Gastrocnemius medialis (tissue), 4 donors: Measurements from ENCODE around the gene KCNH2. TPM values are rescaled to one million over a fixed set of nuclear protein-coding genes. Genes with fewer than 3 reads are reported as not detected.
A peak's percentile ranks its signal among the peaks of the same experiment; 100 is the strongest.

Experiments used
- ATAC-seq, 2 donors: fragments of 150-250 bp; one replicate each; pipeline ENCODE4 v1.9.1; 2016
- DNase-seq, 2 donors: peaks; one replicate each; pipeline ENCODE4 v3.0.0-alpha.2; 2019
- H3K27ac ChIP-seq, 4 donors: fragments of 200-600 bp; sonication (generic); 1 replicate in 1 of 4; 2 replicates in 3 of 4; pipeline ENCODE4 v1.5.1; 2016 to 2018; ENCODE audit warnings: mild to moderate bottlenecking in 2 of 4, moderate library complexity in 1 of 4
- H3K27me3 ChIP-seq, 3 donors: fragments of 200-600 bp; sonication (generic) in 2 of 3; 1 replicate in 1 of 3; 2 replicates in 2 of 3; pipeline versions ENCODE4 v1.5.1 to v1.6.0; 2016 to 2019; ENCODE audit warnings: mild to moderate bottlenecking in 1 of 3, moderate library complexity in 1 of 3
- H3K36me3 ChIP-seq, 2 donors: fragments of 200-600 bp; sonication (generic) in 1 of 2; one replicate each; pipeline ENCODE4 v1.5.1; 2017 to 2018
- H3K4me1 ChIP-seq, 2 donors: fragments of 200-600 bp; sonication (generic) in 1 of 2; one replicate each; pipeline ENCODE4 v1.5.1; 2016 to 2017; ENCODE audit warnings: mild to moderate bottlenecking in 2 of 2
- H3K4me3 ChIP-seq, 4 donors: fragments of 200-600 bp; sonication (generic) in 3 of 4; 1 replicate in 1 of 4; 2 replicates in 3 of 4; pipeline ENCODE4 v1.5.1; 2016 to 2019; ENCODE audit warnings: mild to moderate bottlenecking in 2 of 4
- H3K9me3 ChIP-seq, 3 donors: fragments of 200-600 bp; sonication (generic) in 2 of 3; 1 replicate in 1 of 3; 2 replicates in 2 of 3; pipeline ENCODE4 v1.5.1; 2016 to 2019
- CTCF ChIP-seq, 5 experiments: fragments of 450-650 bp in 3 of 5; fragments of 200-600 bp in 2 of 5; sonication (generic) in 2 of 5; IDR thresholded peaks in 4 of 5; conservative IDR thresholded peaks in 1 of 5; 1 replicate in 4 of 5; 2 replicates in 1 of 5; pipeline ENCODE4 v1.5.1; 2016 to 2019; ENCODE audit warnings: antibody characterized with exemption in 5 of 5, mild to moderate bottlenecking in 3 of 5, moderate library complexity in 3 of 5
- POLR2A ChIP-seq, 2 donors: fragments of 450-650 bp; IDR thresholded peaks; one replicate each; pipeline ENCODE4 v1.6.1; 2017; ENCODE audit warnings: antibody characterized with exemption in 2 of 2, mild to moderate bottlenecking in 2 of 2, moderate library complexity in 2 of 2
- in situ Hi-C, 4 donors: fragments of 200-750 bp; cut with MboI; loops; one replicate each; pipeline versions ENCODE4 v1.15.0 to v1.8.0; 2017; ENCODE audit warnings: low sequenced_read_pairs in 4 of 4
- intact Hi-C: fragments of 100-400 bp; cut with DNase I; formaldehyde crosslinking; loops from one replicate; pipeline ENCODE4 v1.15.1; 2023; ENCODE audit warnings: low total_unique reads
- total RNA-seq, 4 donors: library from RNA; depleted of rRNA; stranded (reverse); fragments of >200 nt; gene quantifications; one replicate each; pipeline versions ENCODE4 v1.1.0 to v1.2.3, GENCODE V29; 2016

KCNH2 gene
- total RNA-seq, 4 donors from 2014 or later: 0.19 to 1.00 (median 0.46) TPM; not detected in 1

- H3K4me1 ChIP-seq: peaks cover 8 to 23% of the 10 kb centered on the region in 2 donors
- H3K36me3 ChIP-seq: no peaks in the 10 kb centered on the region
- H3K4me3 ChIP-seq: no peak overlapping the region
- DNase-seq (no peak), ATAC-seq (no peak)
- TF ChIP-seq CTCF (IDR thresholded peaks at IDR 0.05 in 4 of 5, conservative IDR thresholded peaks at IDR 0.05 in 1 of 5) (no peak), POLR2A (IDR thresholded peaks at IDR 0.05) (no peak)
- H3K27me3 ChIP-seq: peaks cover 34 to 69% (median 50%) of the 10 kb centered on the region in 3 donors
- H3K27ac ChIP-seq: no peak overlapping the region
- intact Hi-C loops: no loop called here
- H3K9me3 ChIP-seq: no peaks in the 10 kb centered on the region
- in situ Hi-C loops: no loop called here
These were observed 38.4 kb upstream of the KCNH2 start for GRCh38 chr7:151016505-151016904.

- H3K9me3 ChIP-seq: no peaks in the 10 kb centered on the region
- no peak overlapping the region for H3K27ac ChIP-seq
- in situ Hi-C loops: no loop called here
- intact Hi-C loops: no loop called here
- ATAC-seq: no peak
- peaks cover 34 to 69% (median 52%) of the 10 kb centered on the region in 3 donors for H3K27me3 ChIP-seq
- H3K4me3 ChIP-seq: no peak overlapping the region
- TF ChIP-seq CTCF (IDR thresholded peaks at IDR 0.05 in 4 of 5, conservative IDR thresholded peaks at IDR 0.05 in 1 of 5) (no peak), POLR2A (IDR thresholded peaks at IDR 0.05) (no peak)
- no peaks in the 10 kb centered on the region for H3K36me3 ChIP-seq
- H3K4me1 ChIP-seq: peaks cover 8 to 23% of the 10 kb centered on the region in 2 donors
- no peak for DNase-seq
These were observed 37.8 kb upstream of the KCNH2 start for GRCh38 chr7:151015967-151016366.

GRCh38 chr7:151014950-151015349 is 36.8 kb upstream of the KCNH2 start:
- ATAC-seq: peak; percentile 61 to 68
- H3K27ac ChIP-seq: no peak overlapping the region
- DNase-seq: peak in 1 of 2 donors; percentile 57
- in situ Hi-C loops (no loop called here), intact Hi-C loops (no loop called here)
- H3K4me1 ChIP-seq: peaks cover 8 to 23% of the 10 kb centered on the region in 2 donors
- TF ChIP-seq CTCF (IDR thresholded peaks at IDR 0.05 in 4 of 5, conservative IDR thresholded peaks at IDR 0.05 in 1 of 5) (no peak), POLR2A (IDR thresholded peaks at IDR 0.05) (no peak)
- H3K9me3 ChIP-seq: no peaks in the 10 kb centered on the region
- H3K4me3 ChIP-seq: no peak overlapping the region
- H3K27me3 ChIP-seq: peaks cover 29 to 69% (median 58%) of the 10 kb centered on the region in 3 donors
- no peaks in the 10 kb centered on the region for H3K36me3 ChIP-seq

DNA sequence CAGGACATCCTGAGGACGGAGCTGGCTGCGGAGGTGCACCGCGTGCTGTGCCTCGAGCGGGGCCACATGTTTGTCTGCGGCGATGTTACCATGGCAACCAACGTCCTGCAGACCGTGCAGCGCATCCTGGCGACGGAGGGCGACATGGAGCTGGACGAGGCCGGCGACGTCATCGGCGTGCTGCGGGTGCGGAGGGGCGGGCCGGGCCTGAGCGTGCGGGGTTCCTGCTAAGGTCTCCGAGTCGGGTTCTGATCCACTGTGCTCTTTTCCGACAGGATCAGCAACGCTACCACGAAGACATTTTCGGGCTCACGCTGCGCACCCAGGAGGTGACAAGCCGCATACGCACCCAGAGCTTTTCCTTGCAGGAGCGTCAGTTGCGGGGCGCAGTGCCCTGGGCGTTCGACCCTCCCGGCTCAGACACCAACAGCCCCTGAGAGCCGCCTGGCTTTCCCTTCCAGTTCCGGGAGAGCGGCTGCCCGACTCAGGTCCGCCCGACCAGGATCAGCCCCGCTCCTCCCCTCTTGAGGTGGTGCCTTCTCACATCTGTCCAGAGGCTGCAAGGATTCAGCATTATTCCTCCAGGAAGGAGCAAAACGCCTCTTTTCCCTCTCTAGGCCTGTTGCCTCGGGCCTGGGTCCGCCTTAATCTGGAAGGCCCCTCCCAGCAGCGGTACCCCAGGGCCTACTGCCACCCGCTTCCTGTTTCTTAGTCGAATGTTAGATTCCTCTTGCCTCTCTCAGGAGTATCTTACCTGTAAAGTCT is 35.8 kb upstream of the KCNH2 start:
- intact Hi-C loops (no loop called here), in situ Hi-C loops (no loop called here)
- ATAC-seq (no peak), DNase-seq (no peak)
- no peaks in the 10 kb centered on the region for H3K36me3 ChIP-seq
- H3K4me1 ChIP-seq: peaks cover 8 to 23% of the 10 kb centered on the region in 2 donors
- H3K4me3 ChIP-seq: peak overlapping the region; percentile 20 to 40 (median 26)
- no peak for TF ChIP-seq CTCF (IDR thresholded peaks at IDR 0.05 in 4 of 5, conservative IDR thresholded peaks at IDR 0.05 in 1 of 5)
- no peak for TF ChIP-seq POLR2A (IDR thresholded peaks at IDR 0.05)
- H3K27me3 ChIP-seq: peaks cover 23 to 69% (median 62%) of the 10 kb centered on the region in 3 donors
- H3K9me3 ChIP-seq: no peaks in the 10 kb centered on the region
- no peak overlapping the region for H3K27ac ChIP-seq
